K562 (cell line): ENCODE measurements around the gene RPS19BP1. TPM values are rescaled to one million over a fixed set of nuclear protein-coding genes. Genes with fewer than 3 reads are reported as not detected.
A peak's percentile ranks its signal among the peaks of the same experiment; 100 is the strongest.

Experiments
- E2F5 ChIP-seq: sonication (generic); formaldehyde crosslinking; IDR thresholded peaks from 2 replicates; pipeline ENCODE4 v1.8.0; 2022; ENCODE audit warnings: mild to moderate bottlenecking, missing genetic modification reagents
- FOSL1 ChIP-seq: fragments of 200-800 bp; sonication (Bioruptor generic); conservative IDR thresholded peaks from 2 replicates; pipeline ENCODE4 v1.6.1; 2016; ENCODE audit warnings: missing genetic modification characterization, missing compliant biosample characterization
- NKRF ChIP-seq: fragments of 450-650 bp; IDR thresholded peaks from 2 replicates; pipeline ENCODE4 v1.6.1; 2016; ENCODE audit warnings: borderline replicate concordance
- RB1 ChIP-seq: fragments of 450-650 bp; IDR thresholded peaks from 2 replicates; pipeline ENCODE4 v1.6.1; 2017; ENCODE audit warnings: low read depth, mild to moderate bottlenecking
- ZFP91 ChIP-seq: sonication (generic); formaldehyde crosslinking; IDR thresholded peaks from 2 replicates; pipeline ENCODE4 v1.8.0; 2022; ENCODE audit warnings: mild to moderate bottlenecking, missing genetic modification reagents
- ZNF232 ChIP-seq: sonication (generic); formaldehyde crosslinking; IDR thresholded peaks from 2 replicates; pipeline ENCODE4 v1.8.0; 2022; ENCODE audit warnings: mild to moderate bottlenecking, missing genetic modification reagents
- ZNF639 ChIP-seq, 2 experiments: fragments of 200-800 bp in 1 of 2; sonication (Bioruptor generic) in 1 of 2; sonication (generic) in 1 of 2; formaldehyde crosslinking in 1 of 2; IDR thresholded peaks in 1 of 2; conservative IDR thresholded peaks in 1 of 2; 2 replicates each; pipeline versions ENCODE4 v1.5.0 to v1.6.1; 2016 to 2020; ENCODE audit warnings: missing compliant biosample characterization in 1 of 2, missing genetic modification characterization in 1 of 2, missing genetic modification reagents in 1 of 2
- ZNF79 ChIP-seq: fragments of 250-450 bp; sonication (Bioruptor Pico); IDR thresholded peaks from 2 replicates; pipeline ENCODE4 v1.4.0; 2020; ENCODE audit warnings: low read depth, mild to moderate bottlenecking, moderate library complexity
- polyA plus RNA-seq, 8 experiments: library from polyadenylated mRNA; depleted of rRNA in 4 of 8; stranded (reverse) in 5 of 8; unstranded in 3 of 8; fragments of >200 nt; fragmentation: Nextera tagmentation in 2 of 8; fragmentation: Illumina TruSeq in 1 of 8; extraction: Ambion mirVana in 2 of 8; extraction: Trizol in 1 of 8; gene quantifications; 2 replicates each; pipeline versions ENCODE4 v1.2.1 to v1.2.3, GENCODE V29; 2011 to 2014; ENCODE audit warnings: inconsistent platforms in 1 of 8, missing spikeins in 1 of 8
- total RNA-seq, 7 experiments: library from RNA; depleted of rRNA in 6 of 7; stranded (reverse); fragments of >200 nt in 6 of 7; fragmentation: Illumina TruSeq in 2 of 7; extraction: Trizol in 2 of 7; gene quantifications; 2 replicates each; pipeline versions ENCODE4 v1.2.1 to v1.2.3, GENCODE V29; 2011 to 2021; ENCODE audit warnings: low replicate concordance in 1 of 7

Gene RPS19BP1
- total and polyA plus RNA-seq, 9 of the 15 experiments (the other 6 are each of a cell fraction or from before 2014, with no cell fraction given): 3.0 to 223 (median 84.3) TPM

- TF ChIP-seq NKRF (no peak), E2F5 (CRISPR knock-in tag) (no peak), ZNF639 (CRISPR knock-in tag; conservative IDR thresholded peaks at IDR 0.05 in 1 of 2, IDR thresholded peaks at IDR 0.05 in 1 of 2) (no peak), ZNF232 (CRISPR knock-in tag) (no peak), ZNF79 (no peak), FOSL1 (tag) (no peak), RB1 (peak; percentile 86), ZFP91 (no peak)
Measured at GRCh38 chr22:39556970-39557841, 24.7 kb upstream of the RPS19BP1 start (continued).
